Measurements from ENCODE around the gene PLA2R1. TPM values are rescaled to one million over a fixed set of nuclear protein-coding genes. Genes with fewer than 3 reads are reported as not detected.
"Not testable (repeated sequence)": the region's sequence is repeated elsewhere in the genome, so short reads cannot be mapped to it uniquely, and the experiment has no call there.

Gene PLA2R1
- total RNA-seq, 1 experiment from 2014 or later: 8.4 TPM

DNA sequence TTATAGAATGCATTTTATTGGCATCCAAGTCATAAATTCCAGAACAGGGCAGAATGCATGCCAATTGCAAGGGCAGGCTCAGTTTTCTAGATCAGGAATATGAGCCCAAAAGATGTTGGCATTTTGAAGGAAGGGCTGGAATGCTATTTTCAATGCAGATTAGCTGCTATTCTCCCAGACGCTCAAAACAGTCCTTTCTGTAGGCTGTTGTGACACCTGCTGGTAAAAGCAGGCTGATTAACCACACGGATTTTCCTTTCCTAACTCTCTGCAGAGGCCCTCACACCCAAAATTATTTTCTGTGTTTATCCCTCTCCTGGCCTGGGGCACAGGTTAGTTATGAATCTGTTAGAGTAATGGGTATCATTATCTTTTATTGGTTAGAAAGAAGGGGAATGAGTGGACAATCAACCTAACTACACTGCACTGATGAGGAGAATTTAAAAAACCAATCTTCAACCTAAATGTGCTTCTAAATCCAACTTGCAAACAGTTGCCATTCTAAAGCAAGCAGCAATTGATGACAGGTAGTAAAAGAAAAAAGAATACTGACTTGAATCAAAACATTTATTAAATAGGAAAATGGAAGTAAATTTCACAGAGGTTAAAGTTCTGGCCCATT lies 94.0 kb downstream of the PLA2R1 start:
- no peak overlapping the region for H3K4me3 Mint-ChIP-seq (ENCODE audit: unreplicated experiment)
- no TSS peak for BruUV-seq (replicated peaks)
- POLR2A ChIA-PET: no interaction called here
- DNase-seq (ENCODE audit: unreplicated experiment): peak; percentile 68
- CTCF ChIA-PET: interaction anchor here (0.5 to 1.0 kb wide), 12 partner anchors 14 to 994 kb away, joined by 3 to 4 read pairs (median 4); no protein-coding TSS in a partner anchor
- peaks cover 18% of the 10 kb centered on the region for H3K36me3 Mint-ChIP-seq (ENCODE audit: insufficient read depth, unreplicated experiment)
- no peaks in the 10 kb centered on the region for H3K4me1 Mint-ChIP-seq (ENCODE audit: insufficient read depth, unreplicated experiment)
- intact Hi-C loops (cut with micrococcal nuclease): loop anchor here (5.0 to 10.0 kb wide), 3 partner anchors 164 to 1081 kb away; no protein-coding TSS in a partner anchor
- H3K27ac Mint-ChIP-seq (ENCODE audit: low read depth, unreplicated experiment): no peak overlapping the region
- TF ChIP-seq, protein P1, sequence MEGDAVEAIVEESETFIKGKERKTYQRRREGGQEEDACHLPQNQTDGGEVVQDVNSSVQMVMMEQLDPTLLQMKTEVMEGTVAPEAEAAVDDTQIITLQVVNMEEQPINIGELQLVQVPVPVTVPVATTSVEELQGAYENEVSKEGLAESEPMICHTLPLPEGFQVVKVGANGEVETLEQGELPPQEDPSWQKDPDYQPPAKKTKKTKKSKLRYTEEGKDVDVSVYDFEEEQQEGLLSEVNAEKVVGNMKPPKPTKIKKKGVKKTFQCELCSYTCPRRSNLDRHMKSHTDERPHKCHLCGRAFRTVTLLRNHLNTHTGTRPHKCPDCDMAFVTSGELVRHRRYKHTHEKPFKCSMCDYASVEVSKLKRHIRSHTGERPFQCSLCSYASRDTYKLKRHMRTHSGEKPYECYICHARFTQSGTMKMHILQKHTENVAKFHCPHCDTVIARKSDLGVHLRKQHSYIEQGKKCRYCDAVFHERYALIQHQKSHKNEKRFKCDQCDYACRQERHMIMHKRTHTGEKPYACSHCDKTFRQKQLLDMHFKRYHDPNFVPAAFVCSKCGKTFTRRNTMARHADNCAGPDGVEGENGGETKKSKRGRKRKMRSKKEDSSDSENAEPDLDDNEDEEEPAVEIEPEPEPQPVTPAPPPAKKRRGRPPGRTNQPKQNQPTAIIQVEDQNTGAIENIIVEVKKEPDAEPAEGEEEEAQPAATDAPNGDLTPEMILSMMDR (IDR thresholded peaks at IDR 0.05; ENCODE audit: unreplicated experiment): peak; percentile 67
- no peaks in the 10 kb centered on the region for H3K27me3 Mint-ChIP-seq (ENCODE audit: insufficient read depth, unreplicated experiment)
- H3K9me3 Mint-ChIP-seq (ENCODE audit: unreplicated experiment): no peaks in the 10 kb centered on the region

DNA sequence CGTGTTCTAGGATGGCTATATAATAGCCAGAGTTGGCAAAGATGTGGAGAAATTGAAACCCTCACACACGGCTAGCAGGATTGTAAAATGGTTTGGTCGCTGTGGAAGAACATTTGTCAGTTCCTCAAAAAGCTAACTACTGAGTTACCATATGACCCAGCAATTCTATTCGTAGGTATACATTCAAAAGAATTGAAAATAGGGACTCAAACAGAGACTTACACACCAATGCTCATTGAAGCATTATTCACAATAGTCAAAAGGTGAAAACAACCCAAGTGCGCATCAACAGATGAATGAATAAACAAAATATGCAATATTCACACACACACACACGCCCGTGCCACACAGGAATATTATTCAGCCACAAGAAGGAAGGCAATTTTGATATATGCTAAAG lies 98.7 kb downstream of the PLA2R1 start:
- Mint-ChIP-seq H3K27me3 (ENCODE audit: insufficient read depth, unreplicated experiment) (no peaks in the 10 kb centered on the region), H3K4me1 (ENCODE audit: insufficient read depth, unreplicated experiment) (peaks cover 24% of the 10 kb centered on the region), H3K27ac (ENCODE audit: low read depth, unreplicated experiment) (no peak overlapping the region), H3K36me3 (ENCODE audit: insufficient read depth, unreplicated experiment) (peaks cover 25% of the 10 kb centered on the region), H3K4me3 (ENCODE audit: unreplicated experiment) (no peak overlapping the region), H3K9me3 (ENCODE audit: unreplicated experiment) (no peaks in the 10 kb centered on the region)
- CTCF ChIA-PET: no interaction called here
- POLR2A ChIA-PET: no interaction called here
- intact Hi-C loops (cut with micrococcal nuclease): loop anchor here (10.0 kb wide), 1 partner anchor 159 kb away; no protein-coding TSS in a partner anchor
- no TSS peak for BruUV-seq (replicated peaks)
- TF ChIP-seq, protein P1 (IDR thresholded peaks at IDR 0.05; ENCODE audit: unreplicated experiment): no peak
- no peak for DNase-seq (ENCODE audit: unreplicated experiment)

DNA sequence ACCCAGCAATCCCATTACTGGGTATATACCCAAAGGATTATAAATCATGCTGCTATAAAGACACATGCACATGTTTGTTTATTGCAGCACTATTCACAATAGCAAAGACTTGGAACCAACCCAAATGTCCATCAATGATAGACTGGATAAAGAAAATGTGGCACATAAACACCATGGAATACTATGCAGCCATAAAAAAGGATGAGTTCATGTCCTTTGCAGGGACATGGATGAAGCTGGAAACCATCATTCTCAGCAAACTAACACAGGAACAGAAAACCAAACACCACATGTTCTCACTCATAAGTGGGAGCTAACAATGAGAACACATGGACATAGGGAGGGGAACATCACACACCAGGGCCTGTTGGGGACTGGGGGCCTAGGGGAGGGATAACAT lies 99.9 kb downstream of the PLA2R1 start:
- BruUV-seq (replicated peaks); H3K27me3 Mint-ChIP-seq (ENCODE audit: insufficient read depth, unreplicated experiment); H3K4me3 Mint-ChIP-seq (ENCODE audit: unreplicated experiment); DNase-seq (ENCODE audit: unreplicated experiment); H3K9me3 Mint-ChIP-seq (ENCODE audit: unreplicated experiment); H3K27ac Mint-ChIP-seq (ENCODE audit: low read depth, unreplicated experiment); CTCF ChIA-PET: not testable (repeated sequence)
- Mint-ChIP-seq H3K36me3 (ENCODE audit: insufficient read depth, unreplicated experiment) (peaks cover 25% of the 10 kb centered on the region), H3K4me1 (ENCODE audit: insufficient read depth, unreplicated experiment) (peaks cover 24% of the 10 kb centered on the region)
- POLR2A ChIA-PET: interaction anchor here (2.0 kb wide), 1 partner anchor 20 kb away, joined by 8 read pairs; no protein-coding TSS in a partner anchor
- intact Hi-C loops (cut with micrococcal nuclease): loop anchor here (10.0 kb wide), 1 partner anchor 158 kb away; no protein-coding TSS in a partner anchor

DNA sequence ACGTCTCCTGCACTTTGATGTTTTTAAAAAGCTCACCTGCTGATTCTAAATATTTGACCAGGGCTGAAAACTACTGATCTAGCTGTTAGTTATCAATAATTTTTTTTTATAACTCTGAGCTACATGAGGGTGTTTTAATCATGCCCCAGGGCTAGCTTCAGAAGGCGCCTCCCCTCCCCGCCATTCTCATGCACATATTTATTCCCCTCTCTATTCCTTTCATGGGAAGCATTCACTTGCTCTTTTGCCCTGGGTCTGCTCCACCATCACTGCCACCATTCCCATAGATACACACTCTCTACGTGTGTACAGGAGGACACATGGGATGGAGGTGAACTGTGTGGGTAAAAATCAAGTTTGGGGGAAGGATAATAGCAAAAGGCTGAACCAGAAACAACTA lies 101.0 kb downstream of the PLA2R1 start:
- peak overlapping the region; percentile 33 for H3K27ac Mint-ChIP-seq (ENCODE audit: low read depth, unreplicated experiment)
- no TSS peak for BruUV-seq (replicated peaks)
- H3K9me3 Mint-ChIP-seq (ENCODE audit: unreplicated experiment): no peaks in the 10 kb centered on the region

More for the DNA sequence above, 101.0 kb downstream of the PLA2R1 start:
- TF ChIP-seq, protein P1 (IDR thresholded peaks at IDR 0.05; ENCODE audit: unreplicated experiment): no peak
- POLR2A ChIA-PET: interaction anchor here (0.7 to 2.0 kb wide), 5 partner anchors 9 to 162 kb away, joined by 3 to 8 read pairs (median 3); no protein-coding TSS in a partner anchor
- Mint-ChIP-seq H3K4me1 (ENCODE audit: insufficient read depth, unreplicated experiment) (peaks cover 32% of the 10 kb centered on the region), H3K4me3 (ENCODE audit: unreplicated experiment) (no peak overlapping the region), H3K27me3 (ENCODE audit: insufficient read depth, unreplicated experiment) (no peaks in the 10 kb centered on the region), H3K36me3 (ENCODE audit: insufficient read depth, unreplicated experiment) (peaks cover 28% of the 10 kb centered on the region)
- CTCF ChIA-PET: interaction anchor here (0.6 kb wide), 3 partner anchors 31 to 623 kb away, joined by 3 read pairs; no protein-coding TSS in a partner anchor
- no peak for DNase-seq (ENCODE audit: unreplicated experiment)
- intact Hi-C loops (cut with micrococcal nuclease): loop anchor here (10.0 kb wide), 1 partner anchor 157 kb away; no protein-coding TSS in a partner anchor

Measured in MCF 10A (cell line).